CD4-positive, alpha-beta T cell treated with Interferon gamma for 1 hour (primary cell): Measurements from ENCODE around the gene LIN9.
"Not testable (repeated sequence)": the region's sequence is repeated elsewhere in the genome, so short reads cannot be mapped to it uniquely, and the experiment has no call there.

Source experiments
- DNase-seq: peaks from one replicate; pipeline ENCODE4 v3.0.0-alpha.2; 2020

LIN9 gene

DNA sequence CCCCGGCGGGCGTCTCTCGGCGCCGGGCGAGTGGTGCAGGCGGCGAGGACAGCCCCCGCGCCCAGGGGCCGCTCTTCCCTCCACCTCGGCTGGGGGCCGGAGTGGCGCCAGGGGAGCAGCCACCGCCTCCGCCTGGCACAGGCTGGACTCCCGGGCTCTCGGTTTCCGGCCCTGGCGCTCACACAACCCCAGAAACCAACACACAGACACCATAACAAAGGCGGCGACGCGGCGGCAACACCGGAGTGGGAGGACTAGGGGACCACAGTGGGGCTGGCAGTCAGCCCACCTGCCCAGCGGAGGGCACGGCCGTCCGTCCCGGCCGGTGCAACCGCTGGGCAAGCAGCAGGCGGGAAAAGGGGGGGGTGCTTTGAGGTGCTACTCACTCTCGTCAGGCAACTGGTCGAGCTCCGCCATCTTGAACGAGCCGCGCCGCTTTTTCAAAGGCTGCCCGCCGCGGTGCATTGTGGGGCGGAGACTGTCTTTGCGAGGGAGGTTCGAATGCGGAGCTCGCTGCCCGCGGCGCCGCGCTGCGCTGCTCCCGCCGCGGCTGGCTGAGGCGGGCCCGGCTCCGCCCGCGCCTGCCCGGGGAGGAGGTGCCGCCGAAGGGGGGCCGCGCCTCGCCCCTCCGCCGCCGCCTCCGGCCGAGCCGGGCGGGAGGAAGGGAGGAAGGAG is at the start of gene LIN9:
LIN9 (minus strand) TSS at position 442 of the 675 bp plus-strand sequence; CDS start at position 417, 25 bp downstream.
- peak; percentile 84 for DNase-seq

DNA sequence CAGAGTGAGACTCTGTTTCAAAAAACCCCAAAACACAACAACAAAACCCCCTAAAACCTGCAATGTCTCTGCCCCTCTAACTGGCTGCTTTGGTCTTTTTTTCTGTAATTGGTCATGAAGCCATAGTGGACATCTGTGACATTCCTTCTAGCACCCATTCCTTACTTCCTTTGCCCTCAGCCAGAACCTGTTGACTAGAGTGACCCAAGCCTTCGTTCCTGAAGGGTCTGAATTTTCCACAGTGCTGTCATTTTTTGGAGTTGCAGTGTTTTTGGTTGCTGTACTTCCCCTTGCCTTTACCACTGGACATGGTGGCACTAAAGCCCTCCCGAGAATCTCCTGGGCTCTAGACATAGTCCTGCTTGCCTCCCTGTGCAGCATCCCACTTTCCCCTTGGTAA is 48.5 kb upstream of the LIN9 start:
- DNase-seq = no peak

DNA sequence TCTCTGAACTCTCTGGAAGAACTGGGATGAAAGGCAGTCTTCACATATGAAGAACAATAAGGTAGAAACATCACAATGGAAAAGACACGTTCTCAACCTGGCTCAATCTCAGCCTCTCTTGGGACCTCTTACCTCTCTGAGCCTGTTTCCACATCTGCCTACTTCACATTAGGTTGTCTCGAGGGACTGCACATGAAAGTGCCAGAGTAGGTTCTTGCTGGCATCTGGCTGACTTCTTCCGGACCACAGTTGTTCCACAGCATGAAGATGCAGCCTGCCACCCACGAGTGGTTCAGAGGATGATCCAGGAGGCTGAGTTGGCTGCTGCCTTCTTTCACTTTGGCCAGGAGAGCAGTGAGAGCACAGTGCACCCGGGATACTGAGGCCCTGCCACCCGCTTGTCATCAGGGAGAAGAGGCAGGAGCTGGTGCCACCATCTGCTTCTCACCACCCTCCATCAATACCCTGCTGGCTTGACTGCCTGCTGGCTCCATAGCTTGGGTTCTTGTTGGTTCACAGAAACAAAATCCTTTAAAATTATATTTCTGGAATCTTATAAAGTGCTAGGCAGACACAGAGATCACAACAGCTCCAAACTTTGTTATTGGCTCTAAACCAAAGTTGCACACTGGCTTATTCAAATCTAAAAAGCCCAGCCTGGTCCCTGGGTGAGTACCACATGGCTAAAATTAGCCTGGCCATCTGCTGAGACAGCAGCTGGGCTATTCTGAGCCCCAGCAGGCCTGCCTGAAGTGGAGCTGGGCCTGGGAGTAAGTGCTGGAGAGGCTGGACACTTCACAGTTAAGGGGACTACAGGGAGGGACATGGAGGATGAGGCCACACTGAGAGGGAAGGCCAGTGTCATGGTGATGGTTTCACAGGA is 46.9 kb upstream of the LIN9 start:
- DNase-seq = no peak

GRCh38 chr1:226355016-226355415 is 46.1 kb upstream of the LIN9 start:
- no peak for DNase-seq

DNA sequence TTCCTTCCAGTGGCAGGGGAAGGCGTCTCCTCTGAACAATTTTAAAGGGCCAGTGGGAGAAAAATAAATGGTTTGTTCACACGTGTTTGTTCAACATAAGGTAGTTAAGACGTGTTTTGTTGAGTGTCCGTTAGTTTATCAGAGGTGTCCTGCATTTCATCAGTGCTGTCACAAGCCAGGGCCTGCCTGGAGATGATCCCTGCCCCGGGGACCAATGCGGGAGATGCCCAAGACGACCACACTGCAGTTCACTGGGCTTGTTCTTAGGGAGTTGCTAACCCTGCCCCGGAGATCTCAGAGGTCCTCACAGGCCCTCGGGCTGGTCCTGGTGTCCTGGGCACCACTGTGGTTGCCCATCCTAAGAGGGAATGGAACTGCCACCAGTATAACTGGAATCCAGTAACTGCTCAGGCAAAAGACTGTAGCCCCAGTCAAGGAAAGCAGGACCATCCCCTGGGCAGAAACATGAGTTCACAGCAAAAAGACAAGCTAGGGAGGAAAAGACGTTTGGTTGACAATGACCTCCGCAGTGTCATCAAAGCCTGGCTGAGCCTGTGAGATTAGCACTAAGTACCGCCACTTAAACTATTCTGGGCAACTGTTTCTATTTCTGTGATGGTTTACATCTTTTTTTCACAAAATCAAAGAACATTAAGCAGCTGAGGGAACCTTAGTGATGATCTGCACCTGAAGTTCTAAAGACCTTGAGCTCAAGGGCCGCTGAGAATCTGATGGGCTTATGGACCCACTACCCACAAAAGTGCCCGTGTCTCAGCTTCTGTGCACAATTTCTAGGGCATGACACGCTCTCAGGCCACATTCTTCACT is 44.9 kb upstream of the LIN9 start:
- DNase-seq = no peak

DNA sequence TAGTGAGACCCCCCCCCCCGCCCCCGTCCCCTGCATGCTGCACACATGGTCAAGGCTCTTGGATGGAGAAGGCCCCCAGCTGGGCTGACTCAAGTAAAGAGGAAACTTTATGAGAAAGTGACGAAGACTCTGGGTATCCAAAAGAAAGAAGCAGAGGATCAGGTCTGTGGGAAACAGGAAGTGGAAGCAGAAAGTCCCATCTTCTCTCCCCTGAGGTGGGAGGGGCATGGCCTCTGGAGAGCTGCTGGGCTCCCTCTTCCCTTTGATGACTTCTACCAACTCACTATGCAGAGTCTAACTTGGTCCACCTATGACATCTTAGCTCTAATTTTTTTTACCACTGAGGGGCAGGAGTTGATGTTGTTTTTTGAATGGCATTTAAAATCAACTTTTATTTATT is 42.7 kb upstream of the LIN9 start:
- DNase-seq = no peak

GRCh38 chr1:226350519-226350865 is 41.5 kb upstream of the LIN9 start:
- no peak for DNase-seq

GRCh38 chr1:226349801-226350518 is 41.0 kb upstream of the LIN9 start:
- DNase-seq = no peak

DNA sequence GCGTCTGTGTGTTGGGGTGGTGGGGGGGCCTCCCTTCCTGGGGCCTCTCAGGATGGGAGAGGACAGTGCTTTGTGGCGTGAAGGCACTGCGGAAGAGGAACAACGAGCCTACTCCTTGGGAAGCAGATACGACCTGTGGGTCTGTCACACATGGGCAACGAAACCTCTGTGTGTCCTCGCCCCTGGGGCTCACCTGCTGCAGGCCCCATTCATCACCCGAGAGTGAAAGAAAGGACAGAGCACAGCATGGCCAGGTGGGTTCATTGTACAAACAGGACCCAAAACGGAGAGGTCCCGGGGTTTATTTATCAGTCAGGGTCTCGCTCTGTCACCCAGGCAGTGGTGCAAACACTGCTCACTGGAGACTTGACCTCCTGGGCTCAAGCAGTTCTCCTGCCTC is 40.1 kb upstream of the LIN9 start:
- DNase-seq = no peak

DNA sequence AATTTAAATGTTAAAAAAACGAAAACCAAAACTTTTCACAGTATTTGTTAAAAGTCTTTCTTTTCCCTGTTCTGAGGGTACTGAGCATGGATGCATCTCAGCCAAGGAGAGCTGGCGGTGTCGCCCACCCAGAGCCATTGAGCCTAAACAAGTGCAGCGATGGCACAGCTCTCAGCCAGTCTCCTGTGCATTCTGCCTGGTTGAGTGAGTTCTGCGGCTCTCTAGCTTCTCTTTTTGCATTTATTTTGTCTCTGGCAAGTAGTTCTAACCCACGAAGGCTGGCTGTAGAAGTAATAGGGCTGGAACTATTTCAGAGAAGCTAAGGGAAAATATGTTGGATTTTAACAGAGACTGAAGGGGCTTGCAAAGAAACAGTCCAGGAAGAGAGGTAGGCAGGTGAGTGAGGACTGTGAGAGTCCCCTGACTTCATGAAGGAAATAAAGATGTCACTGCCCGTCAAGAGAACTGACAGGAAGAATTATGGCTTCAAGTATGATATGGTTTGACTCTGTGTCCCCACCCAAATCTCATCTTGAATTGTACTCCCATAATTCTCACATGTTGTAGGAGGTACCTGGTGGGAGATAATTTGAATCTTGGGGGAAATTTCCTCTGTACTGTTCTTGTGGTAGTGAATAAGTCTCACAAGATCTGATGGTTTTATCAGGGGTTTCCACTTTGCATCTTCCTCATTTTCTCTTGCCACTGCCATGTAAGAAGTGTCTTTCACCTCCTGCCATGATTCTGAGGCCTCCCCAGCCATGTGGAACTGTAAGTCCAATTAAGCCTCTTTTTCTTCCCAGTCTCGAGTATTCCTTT is 35.7 kb upstream of the LIN9 start:
- DNase-seq = no peak

DNA sequence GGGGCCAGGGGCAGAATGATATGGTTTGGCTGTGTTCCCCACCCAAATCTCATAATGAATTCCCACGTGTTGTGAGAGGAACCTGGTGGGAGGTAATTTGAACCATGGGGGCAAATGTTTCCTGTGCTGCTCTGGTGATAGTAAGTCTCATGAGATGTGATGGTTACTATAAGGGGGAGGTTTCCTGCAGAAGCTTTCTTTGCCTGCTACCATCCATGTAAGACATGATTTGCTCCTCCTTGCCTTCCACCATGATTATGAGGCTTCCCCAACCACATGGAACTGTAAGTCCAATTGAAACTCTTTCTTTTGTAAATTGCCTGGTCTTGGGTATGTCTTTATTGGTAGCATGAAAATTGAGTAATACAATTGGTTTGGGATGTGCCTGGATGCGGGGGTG is 33.7 kb upstream of the LIN9 start:
- DNase-seq = no peak

- DNase-seq = not testable (repeated sequence)
These were observed 31.1 kb upstream of the LIN9 start for GRCh38 chr1:226340111-226340510.

GRCh38 chr1:226337276-226337875 is 28.4 kb upstream of the LIN9 start:
- no peak for DNase-seq

GRCh38 chr1:226335661-226336060 is 26.7 kb upstream of the LIN9 start:
- no peak for DNase-seq

GRCh38 chr1:226332947-226333346 is 24.0 kb upstream of the LIN9 start:
- no peak for DNase-seq

DNA sequence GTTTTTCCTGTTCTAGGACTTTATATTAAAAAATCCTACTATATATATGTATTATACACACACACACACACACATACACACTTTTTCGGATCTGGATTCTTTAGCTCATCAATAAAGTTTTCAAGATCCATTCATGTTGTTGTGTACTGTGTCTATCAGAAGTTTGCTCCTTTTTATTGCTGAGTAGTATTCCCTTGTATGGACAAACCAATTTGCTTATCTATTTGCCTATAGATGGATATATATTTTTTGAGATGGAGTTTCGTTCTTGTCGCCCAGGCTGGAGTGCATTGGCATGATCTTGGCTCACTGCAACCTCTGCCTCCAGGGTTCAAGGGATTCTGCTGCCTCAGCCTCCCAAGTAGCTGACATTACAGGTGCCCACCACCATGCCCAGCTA is 20.3 kb upstream of the LIN9 start:
- DNase-seq = no peak

GRCh38 chr1:226327761-226328162 is 18.8 kb upstream of the LIN9 start:
- DNase-seq = no peak

- DNase-seq = no peak
These were observed 16.2 kb upstream of the LIN9 start for GRCh38 chr1:226325178-226325577.

GRCh38 chr1:226324479-226324878 is 15.5 kb upstream of the LIN9 start:
- no peak for DNase-seq

DNA sequence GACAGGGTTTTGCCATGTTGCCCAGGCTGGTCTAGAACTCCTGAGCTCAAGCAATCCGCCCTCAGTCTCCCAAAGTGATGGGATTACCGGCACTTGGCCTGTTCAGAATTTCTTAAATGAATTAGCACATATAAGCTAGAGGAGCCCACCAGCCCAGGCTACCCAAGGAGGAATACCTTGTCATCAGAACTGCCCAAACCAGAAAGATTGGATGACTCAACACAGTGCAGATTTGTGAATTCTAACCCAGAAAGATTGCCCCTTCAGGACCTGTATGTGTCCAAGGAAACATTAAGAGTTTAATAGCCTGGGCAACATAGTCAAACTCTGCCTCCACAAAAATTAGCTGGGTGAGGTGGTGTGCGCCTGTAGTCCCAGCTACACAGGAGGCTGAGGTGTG is 14.0 kb upstream of the LIN9 start:
- DNase-seq = no peak

DNA sequence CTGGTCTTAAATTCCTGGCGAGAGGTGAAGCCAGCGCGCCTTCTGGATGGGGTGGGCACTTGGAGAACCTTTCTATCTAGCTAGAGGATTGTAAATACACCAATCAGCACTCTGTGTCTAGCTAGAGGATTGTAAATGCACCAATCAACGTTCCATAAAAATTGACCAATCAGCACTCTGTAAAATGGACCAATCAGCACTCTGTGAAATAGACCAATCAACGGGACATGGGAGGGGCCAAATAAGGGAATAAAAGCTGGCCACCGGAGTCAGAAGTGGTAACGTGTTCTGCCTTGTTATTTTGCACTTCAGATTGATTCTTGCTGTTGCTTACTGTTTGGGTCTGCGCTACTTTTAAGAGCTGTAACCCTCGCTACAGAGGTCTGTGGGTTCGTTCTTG is 12.0 kb upstream of the LIN9 start:
- DNase-seq = no peak

GRCh38 chr1:226318471-226318870 is 9.5 kb upstream of the LIN9 start:
- no peak for DNase-seq
